Measurements from ENCODE around the gene TBC1D22B. TPM values are rescaled to one million over a fixed set of nuclear protein-coding genes. Genes with fewer than 3 reads are reported as not detected.
A peak's percentile ranks its signal among the peaks of the same experiment; 100 is the strongest.

TBC1D22B gene
- total RNA-seq, 6 donors from 2014 or later, result 10.0 to 17.8 (median 10.9) TPM

DNA sequence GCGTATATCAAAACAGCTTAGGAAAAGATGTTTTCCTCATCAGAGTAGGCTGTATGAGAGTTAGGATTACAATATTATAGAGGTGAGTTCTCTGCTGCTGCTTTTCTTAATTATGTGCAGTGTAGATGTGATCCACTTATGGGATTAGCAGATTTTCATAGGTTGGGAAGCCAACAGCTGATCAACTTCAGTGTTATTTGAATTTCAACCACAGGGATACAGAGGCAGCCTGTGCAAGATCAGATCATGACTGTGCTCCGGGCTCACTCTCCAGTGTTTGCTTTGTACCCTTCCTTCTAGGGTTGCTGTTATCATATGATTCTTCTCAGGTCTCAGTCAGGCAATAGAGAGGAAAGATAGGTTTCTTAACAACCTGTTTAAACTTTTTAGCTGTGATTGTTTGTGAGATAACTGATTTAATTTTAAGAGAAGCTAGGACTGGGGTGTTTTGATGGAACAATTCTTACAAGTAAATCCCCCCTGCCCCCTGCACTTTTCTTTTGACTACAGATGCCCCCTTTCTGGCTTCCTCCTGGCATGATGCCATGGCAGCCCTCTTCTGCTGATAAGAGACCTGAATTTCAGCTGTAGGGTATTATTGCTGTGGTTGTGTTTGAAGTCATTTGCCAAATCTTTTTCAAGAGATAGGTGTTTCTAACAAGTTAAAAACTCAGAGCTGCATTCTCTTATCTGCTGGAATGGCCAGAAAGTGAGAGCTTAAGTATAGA lies 104.7 kb downstream of the TBC1D22B start:
- ATAC-seq (ENCODE audit: low FRiP score in 2 of 2) (no peak), DNase-seq (no peak)
- Histone ChIP-seq H3K36me3 (peaks cover 0 to 25% (median 0%) of the 10 kb centered on the region in 4 donors), H3K27ac (no peak overlapping the region), H3K4me3 (no peak overlapping the region), H3K27me3 (no peaks in the 10 kb centered on the region), H3K4me1 (peaks cover 0 to 19% (median 0%) of the 10 kb centered on the region in 4 donors), H3K9me3 (no peaks in the 10 kb centered on the region)
- WGBS, 2 donors, result 72 to 78% methylated on average over 2 of the region's 2 CpGs
- TF ChIP-seq, protein P1, sequence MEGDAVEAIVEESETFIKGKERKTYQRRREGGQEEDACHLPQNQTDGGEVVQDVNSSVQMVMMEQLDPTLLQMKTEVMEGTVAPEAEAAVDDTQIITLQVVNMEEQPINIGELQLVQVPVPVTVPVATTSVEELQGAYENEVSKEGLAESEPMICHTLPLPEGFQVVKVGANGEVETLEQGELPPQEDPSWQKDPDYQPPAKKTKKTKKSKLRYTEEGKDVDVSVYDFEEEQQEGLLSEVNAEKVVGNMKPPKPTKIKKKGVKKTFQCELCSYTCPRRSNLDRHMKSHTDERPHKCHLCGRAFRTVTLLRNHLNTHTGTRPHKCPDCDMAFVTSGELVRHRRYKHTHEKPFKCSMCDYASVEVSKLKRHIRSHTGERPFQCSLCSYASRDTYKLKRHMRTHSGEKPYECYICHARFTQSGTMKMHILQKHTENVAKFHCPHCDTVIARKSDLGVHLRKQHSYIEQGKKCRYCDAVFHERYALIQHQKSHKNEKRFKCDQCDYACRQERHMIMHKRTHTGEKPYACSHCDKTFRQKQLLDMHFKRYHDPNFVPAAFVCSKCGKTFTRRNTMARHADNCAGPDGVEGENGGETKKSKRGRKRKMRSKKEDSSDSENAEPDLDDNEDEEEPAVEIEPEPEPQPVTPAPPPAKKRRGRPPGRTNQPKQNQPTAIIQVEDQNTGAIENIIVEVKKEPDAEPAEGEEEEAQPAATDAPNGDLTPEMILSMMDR (IDR thresholded peaks at IDR 0.05), result no peak
- no peak for TF ChIP-seq POLR2AphosphoS5 (IDR thresholded peaks at IDR 0.05)
- TF ChIP-seq POLR2A (IDR thresholded peaks at IDR 0.05), result no peak
- TF ChIP-seq EP300 (IDR thresholded peaks at IDR 0.05), result no peak

DNA sequence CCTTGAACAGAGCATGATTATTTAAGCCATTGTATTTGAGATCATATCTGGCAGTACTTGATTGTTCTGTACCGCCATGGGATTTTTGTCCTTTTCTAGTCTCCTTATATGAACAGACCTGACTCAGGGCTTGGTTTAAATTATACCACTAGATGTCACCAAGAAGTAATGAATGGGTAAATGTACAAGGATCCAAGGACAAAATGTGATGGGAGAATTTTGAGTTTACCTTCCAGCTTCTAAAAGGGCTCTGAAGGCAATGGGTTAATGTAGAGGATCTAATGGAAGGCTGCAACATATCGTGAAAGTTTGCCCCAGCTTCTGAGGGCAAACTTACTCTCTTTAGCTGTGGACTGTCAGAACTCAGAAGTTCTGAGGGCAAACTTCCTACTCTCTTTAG lies 108.2 kb downstream of the TBC1D22B start:
- WGBS, 2 donors, result 35 to 38% methylated on average over 2 of the region's 2 CpGs
- H3K4me1 ChIP-seq, result peaks cover 14 to 32% (median 20%) of the 10 kb centered on the region in 4 donors
- ATAC-seq (ENCODE audit: low FRiP score in 2 of 2) (no peak), DNase-seq (no peak)
- H3K27me3 ChIP-seq, result no peaks in the 10 kb centered on the region
- H3K9me3 ChIP-seq, result no peaks in the 10 kb centered on the region
- TF ChIP-seq POLR2AphosphoS5 (IDR thresholded peaks at IDR 0.05) (no peak), EP300 (IDR thresholded peaks at IDR 0.05) (no peak)
- TF ChIP-seq, protein P1 (IDR thresholded peaks at IDR 0.05), result peak in 3 of 6 experiments; percentile 10 to 22 (median 16)
- peaks cover 0 to 35% (median 0%) of the 10 kb centered on the region in 4 donors for H3K36me3 ChIP-seq
- no peak overlapping the region for H3K4me3 ChIP-seq
- H3K27ac ChIP-seq, result peak overlapping the region in 2 of 4 donors; percentile 26 to 30

DNA sequence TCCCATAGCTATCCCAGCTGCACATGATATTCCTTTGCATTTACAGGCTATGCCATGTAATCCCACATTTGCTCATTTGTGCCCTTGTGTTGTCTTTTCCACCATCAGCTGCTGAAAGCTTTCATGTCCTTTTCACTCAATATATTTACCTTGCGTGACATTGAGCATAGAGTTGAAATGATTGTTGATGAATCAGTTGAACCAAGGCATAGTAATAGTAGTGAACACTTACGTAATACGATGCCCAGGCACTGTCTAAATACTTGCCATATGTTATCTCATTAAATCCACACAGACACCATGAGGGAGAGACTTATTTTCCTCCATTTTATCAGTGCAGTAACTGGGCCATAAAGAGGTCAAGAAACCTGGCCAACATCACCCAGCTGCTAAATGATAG lies 109.3 kb downstream of the TBC1D22B start:
- DNase-seq (no peak), ATAC-seq (ENCODE audit: low FRiP score in 2 of 2) (no peak)
- WGBS, 2 donors, result 79 to 95% methylated on average over 3 of the region's 3 CpGs
- Histone ChIP-seq H3K4me3 (no peak overlapping the region), H3K4me1 (peaks cover 14 to 41% (median 30%) of the 10 kb centered on the region in 4 donors), H3K27ac (peak overlapping the region in 1 of 4 donors; percentile 26), H3K27me3 (no peaks in the 10 kb centered on the region), H3K9me3 (no peaks in the 10 kb centered on the region), H3K36me3 (peaks cover 0 to 30% (median 2%) of the 10 kb centered on the region in 4 donors)
- TF ChIP-seq EP300 (IDR thresholded peaks at IDR 0.05), result no peak
- TF ChIP-seq POLR2AphosphoS5 (IDR thresholded peaks at IDR 0.05), result no peak
- TF ChIP-seq, protein P1 (IDR thresholded peaks at IDR 0.05), result no peak
- no peak for TF ChIP-seq POLR2A (IDR thresholded peaks at IDR 0.05)

DNA sequence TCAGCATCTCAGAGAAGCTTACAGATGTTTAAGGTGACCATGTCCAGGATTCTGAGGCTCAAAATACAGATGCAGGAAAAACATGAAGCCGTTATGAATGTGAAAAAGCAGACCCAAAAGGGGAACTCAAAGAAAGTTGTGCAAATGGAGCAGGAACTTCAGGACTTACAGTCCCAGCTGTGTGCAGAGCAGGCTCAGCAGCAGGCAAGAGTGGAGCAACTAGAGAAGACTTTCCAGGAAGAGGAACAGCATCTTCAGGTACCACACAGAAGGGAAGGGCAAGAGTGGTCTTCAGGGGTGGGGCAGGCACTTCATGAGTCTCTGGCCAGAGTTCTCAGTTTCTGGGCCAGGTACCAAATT lies 111.4 kb downstream of the TBC1D22B start:
- no peaks in the 10 kb centered on the region for H3K9me3 ChIP-seq
- H3K36me3 ChIP-seq, result peaks cover 0 to 20% (median 2%) of the 10 kb centered on the region in 4 donors
- no peak overlapping the region for H3K4me3 ChIP-seq
- DNase-seq (no peak), ATAC-seq (ENCODE audit: low FRiP score in 2 of 2) (no peak)
- H3K4me1 ChIP-seq, result peaks cover 14 to 41% (median 31%) of the 10 kb centered on the region in 4 donors
- WGBS, 2 donors, result 50 to 73% methylated on average over 1 of the region's 1 CpG
- TF ChIP-seq POLR2AphosphoS5 (IDR thresholded peaks at IDR 0.05) (no peak), POLR2A (IDR thresholded peaks at IDR 0.05) (no peak), EP300 (IDR thresholded peaks at IDR 0.05) (no peak)
- TF ChIP-seq, protein P1 (IDR thresholded peaks at IDR 0.05), result no peak
- H3K27ac ChIP-seq, result peak overlapping the region in 3 of 4 donors; percentile 26 to 55 (median 53)
- H3K27me3 ChIP-seq, result no peaks in the 10 kb centered on the region
